GM23338 (cell line): ENCODE results near the gene CYS1. TPM values are rescaled to one million over a fixed set of nuclear protein-coding genes. Genes with fewer than 3 reads are reported as not detected.

ENCODE experiments used
- ATAC-seq: fragments of 200-7000 bp; cut with Tn5 transposase; 3 replicates; pipeline ENCODE4 v1.9.1; 2020
- DNase-seq: peaks from one replicate; pipeline ENCODE4 v3.0.0-alpha.2; 2015; ENCODE audit warnings: low spot score
- H2AFZ ChIP-seq: fragments of 200-600 bp; sonication (generic); 2 replicates; pipeline ENCODE4 v1.8.0; 2016; ENCODE audit warnings: antibody characterized with exemption, mild to moderate bottlenecking, moderate library complexity
- H3F3A ChIP-seq: fragments of 200-600 bp; sonication (generic); replicated peaks from 2 replicates; pipeline ENCODE4 v1.8.0; 2017; ENCODE audit warnings: antibody characterized with exemption, mixed run types, low read depth
- H3K27ac ChIP-seq: fragments of 200-600 bp; sonication (generic); 2 replicates; pipeline ENCODE4 v1.6.1; 2016; ENCODE audit warnings: low read depth
- H3K27me3 ChIP-seq: fragments of 200-600 bp; sonication (generic); 2 replicates; pipeline ENCODE4 v1.8.0; 2016; ENCODE audit warnings: mild to moderate bottlenecking, mixed run types, moderate library complexity; ENCODE audit not compliant: insufficient read depth
- H3K36me3 ChIP-seq: fragments of 200-600 bp; sonication (generic); 2 replicates; pipeline ENCODE4 v1.8.0; 2016; ENCODE audit warnings: mild to moderate bottlenecking; ENCODE audit not compliant: insufficient read depth
- H3K4me1 ChIP-seq: fragments of 200-600 bp; sonication (generic); 2 replicates; pipeline ENCODE4 v1.8.0; 2016; ENCODE audit warnings: mild to moderate bottlenecking, moderate library complexity; ENCODE audit not compliant: insufficient read depth
- H3K4me2 ChIP-seq: fragments of 200-600 bp; sonication (generic); 2 replicates; pipeline ENCODE4 v1.7.1; 2017; ENCODE audit warnings: mixed run types
- H3K4me3 ChIP-seq: fragments of 200-600 bp; sonication (generic); 2 replicates; pipeline ENCODE4 v1.6.1; 2016; ENCODE audit warnings: mixed run types
- H3K79me2 ChIP-seq: fragments of 200-600 bp; sonication (generic); replicated peaks from 2 replicates; pipeline ENCODE4 v1.8.0; 2017; ENCODE audit warnings: mild to moderate bottlenecking; ENCODE audit not compliant: insufficient read depth
- H3K9me2 ChIP-seq: fragments of 200-600 bp; sonication (generic); 2 replicates; pipeline ENCODE4 v1.8.0; 2017; ENCODE audit not compliant: insufficient read depth
- H4K20me1 ChIP-seq: fragments of 200-600 bp; sonication (generic); replicated peaks from 2 replicates; pipeline ENCODE4 v1.8.0; 2017; ENCODE audit warnings: mild to moderate bottlenecking; ENCODE audit not compliant: insufficient read depth
- H3K27ac Mint-ChIP-seq: 2 replicates; pipeline ENCODE4 v1.8.0; 2020; ENCODE audit warnings: inconsistent platforms, mild to moderate bottlenecking, moderate library complexity, mixed read lengths
- H3K27me3 Mint-ChIP-seq: 3 replicates; pipeline ENCODE4 v1.8.0; 2022; ENCODE audit warnings: low read depth, mild to moderate bottlenecking, moderate library complexity, mixed read lengths, inconsistent platforms; ENCODE audit not compliant: insufficient read depth, poor library complexity
- H3K36me3 Mint-ChIP-seq: 3 replicates; pipeline ENCODE4 v1.8.0; 2021; ENCODE audit warnings: low read depth, mild to moderate bottlenecking, inconsistent platforms, moderate library complexity, mixed read lengths
- H3K4me1 Mint-ChIP-seq: 3 replicates; pipeline ENCODE4 v1.8.0; 2020; ENCODE audit warnings: mild to moderate bottlenecking, inconsistent platforms, mixed read lengths
- H3K4me3 Mint-ChIP-seq: 3 replicates; pipeline ENCODE4 v1.8.0; 2021; ENCODE audit warnings: moderate library complexity, mild to moderate bottlenecking, inconsistent platforms, mixed read lengths
- H3K9me3 Mint-ChIP-seq: 3 replicates; pipeline ENCODE4 v1.8.0; 2020; ENCODE audit warnings: moderate library complexity, mild to moderate bottlenecking, inconsistent platforms, mixed read lengths
- CREB1 ChIP-seq: fragments of 250-450 bp; sonication (Bioruptor Pico); IDR thresholded peaks from 2 replicates; pipeline ENCODE4 v1.5.0; 2020; ENCODE audit warnings: low read depth, mild to moderate bottlenecking, moderate library complexity
- CTCF ChIP-seq, 2 experiments: fragments of 200-600 bp in 1 of 2; sonication (generic) in 1 of 2; conservative IDR thresholded peaks; 2 replicates each; pipeline versions ENCODE4 v1.5.1 to v1.6.1; 2016 to 2017; ENCODE audit warnings: antibody characterized with exemption in 2 of 2, low read depth in 2 of 2, mild to moderate bottlenecking in 2 of 2, moderate library complexity in 1 of 2
- ETS1 ChIP-seq: IDR thresholded peaks from 2 replicates; pipeline ENCODE4 v1.6.1; 2016; ENCODE audit warnings: antibody characterized with exemption
- EZH2 ChIP-seq: fragments of 200-600 bp; sonication (generic); IDR thresholded peaks from one replicate; pipeline ENCODE4 v1.8.0; 2017; ENCODE audit warnings: antibody characterized with exemption, mild to moderate bottlenecking, low read depth; ENCODE audit not compliant: unreplicated experiment
- EZH2phosphoT487 ChIP-seq: fragments of 200-600 bp; sonication (generic); IDR thresholded peaks from one replicate; pipeline ENCODE4 v1.8.1; 2018; ENCODE audit warnings: antibody characterized with exemption; ENCODE audit not compliant: unreplicated experiment
- JUNB ChIP-seq: IDR thresholded peaks from one replicate; pipeline ENCODE4 v1.6.1; 2016; ENCODE audit warnings: antibody characterized with exemption; ENCODE audit not compliant: unreplicated experiment
- NANOG ChIP-seq: IDR thresholded peaks from 2 replicates; pipeline ENCODE4 v1.6.1; 2016; ENCODE audit warnings: antibody characterized with exemption, borderline replicate concordance
- POLR2AphosphoS5 ChIP-seq: IDR thresholded peaks from 2 replicates; pipeline ENCODE4 v1.6.1; 2016; ENCODE audit warnings: antibody characterized with exemption, low read depth
- REST ChIP-seq: IDR thresholded peaks from one replicate; pipeline ENCODE4 v1.6.1; 2018; ENCODE audit warnings: antibody characterized with exemption; ENCODE audit not compliant: unreplicated experiment
- STAT1 ChIP-seq: IDR thresholded peaks from one replicate; pipeline ENCODE4 v1.6.1; 2016; ENCODE audit warnings: antibody characterized with exemption; ENCODE audit not compliant: unreplicated experiment
- ZNF114 ChIP-seq: fragments of 250-450 bp; sonication (Bioruptor Pico); IDR thresholded peaks from 2 replicates; pipeline ENCODE4 v1.5.0; 2020; ENCODE audit warnings: mild to moderate bottlenecking, moderate library complexity
- ZNF331 ChIP-seq: fragments of 250-450 bp; sonication (Bioruptor Pico); IDR thresholded peaks from 2 replicates; pipeline ENCODE4 v1.5.0; 2020; ENCODE audit warnings: low read depth, mild to moderate bottlenecking, moderate library complexity
- ZNF462 ChIP-seq: fragments of 250-450 bp; sonication (Bioruptor Pico); IDR thresholded peaks from 2 replicates; pipeline ENCODE4 v1.5.0; 2020; ENCODE audit warnings: mild to moderate bottlenecking, moderate library complexity
- polyA plus RNA-seq: library from polyadenylated mRNA; unstranded; fragments of >200 nt; fragmentation: Nextera tagmentation; extraction: Ambion mirVana; gene quantifications from 2 replicates; pipeline ENCODE4 v1.2.1, GENCODE V29; 2016
- total RNA-seq: library from RNA; depleted of rRNA; stranded (reverse); fragments of >200 nt; shearing (Covaris generic); gene quantifications from 2 replicates; pipeline ENCODE4 v1.2.3, GENCODE V29; 2014

CYS1 gene
- total and polyA plus RNA-seq, 2 experiments from 2014 or later, result 0.31 to 0.32 TPM

- ATAC-seq (no peak), DNase-seq (no peak)
- Histone ChIP-seq H3K79me2 (no peaks in the 10 kb centered on the region), H3K36me3 (no peaks in the 10 kb centered on the region), H3K4me3 (no peak overlapping the region), H3K4me1 (peaks cover 13% of the 10 kb centered on the region), H3K4me2 (no peak overlapping the region), H3K27ac (no peak overlapping the region), H3K27me3 (peaks cover 46% of the 10 kb centered on the region), H2AFZ (no peak overlapping the region), H3F3A (0 out of 2 replicates have a peak, but pooled peaks cover 6% of the 10 kb centered on the region), H3K9me2 (no peaks in the 10 kb centered on the region), H4K20me1 (no peaks in the 10 kb centered on the region)
- Mint-ChIP-seq H3K36me3 (no peaks in the 10 kb centered on the region; the same call in 2 of the 3 replicates), H3K4me1 (peaks cover 36% of the 10 kb centered on the region), H3K27ac (no peak overlapping the region), H3K4me3 (no peak overlapping the region; the same call in 2 of the 3 replicates), H3K27me3 (peaks cover 36% of the 10 kb centered on the region), H3K9me3 (no peaks in the 10 kb centered on the region)
- no peak for TF ChIP-seq EZH2phosphoT487
- no peak for TF ChIP-seq ZNF462 (CRISPR knock-in tag)
- no peak for TF ChIP-seq POLR2AphosphoS5
- TF ChIP-seq REST, result no peak
- TF ChIP-seq ZNF331 (CRISPR knock-in tag), result no peak
- no peak for TF ChIP-seq EZH2
- TF ChIP-seq NANOG, result no peak
- TF ChIP-seq CTCF (conservative IDR thresholded peaks at IDR 0.05; ENCODE audit: low read depth in 2 of 2), result no peak
- no peak for TF ChIP-seq ZNF114 (CRISPR knock-in tag)
- TF ChIP-seq CREB1 (CRISPR knock-in tag), result no peak
- TF ChIP-seq JUNB, result no peak
- no peak for TF ChIP-seq STAT1
- TF ChIP-seq ETS1, result no peak
Measured at GRCh38 chr2:10076988-10077527, 3.2 kb downstream of the CYS1 start.
